NCI-H187 treated with DMSO at 0.1 percent for 48 hours (cell line): ENCODE results near the gene ABCD3.
"Not testable (repeated sequence)": the region's sequence is repeated elsewhere in the genome, so short reads cannot be mapped to it uniquely, and the experiment has no call there.

Experiments used
- DNase-seq: peaks from one replicate; lab custom pipeline; 2025; lab: John Stamatoyannopoulos, UW

ABCD3 gene

GRCh38 chr1:94550800-94551241, 132.6 kb downstream of the ABCD3 start:
- no peak for DNase-seq

- DNase-seq = no peak
Observed at GRCh38 chr1:94551449-94551848, 133.3 kb downstream of the ABCD3 start.

GRCh38 chr1:94552071-94552586, 133.9 kb downstream of the ABCD3 start:
- DNase-seq = no peak

- no peak for DNase-seq
Observed at GRCh38 chr1:94553323-94553730, 135.1 kb downstream of the ABCD3 start.

- no peak for DNase-seq
Observed at GRCh38 chr1:94553931-94554330, 135.7 kb downstream of the ABCD3 start.

GRCh38 chr1:94554580-94554979, 136.4 kb downstream of the ABCD3 start:
- DNase-seq = no peak

- DNase-seq = no peak
Observed at GRCh38 chr1:94555091-94555490, 136.9 kb downstream of the ABCD3 start.

- no peak for DNase-seq
Observed at GRCh38 chr1:94559921-94560320, 141.7 kb downstream of the ABCD3 start.

- no peak for DNase-seq
Observed at GRCh38 chr1:94560333-94560732, 142.1 kb downstream of the ABCD3 start.

GRCh38 chr1:94562519-94563260, 144.5 kb downstream of the ABCD3 start:
- DNase-seq = no peak

- DNase-seq = no peak
Observed at GRCh38 chr1:94565901-94566300, 147.7 kb downstream of the ABCD3 start.

- not testable (repeated sequence) for DNase-seq
Observed at GRCh38 chr1:94566436-94566835, 148.2 kb downstream of the ABCD3 start.

GRCh38 chr1:94567975-94568607, 149.9 kb downstream of the ABCD3 start:
- not testable (repeated sequence) for DNase-seq
